Upper lobe of left lung (tissue), 6 donors: Measurements from ENCODE around the gene MBNL2. TPM values are rescaled to one million over a fixed set of nuclear protein-coding genes. Genes with fewer than 3 reads are reported as not detected.
A peak's percentile ranks its signal among the peaks of the same experiment; 100 is the strongest.

Experiments used
- ATAC-seq, 2 donors: fragments of 200-7000 bp; cut with Tn5 transposase; one replicate each; pipeline ENCODE4 v1.9.1; 2022; ENCODE audit warnings: mild to moderate bottlenecking in 2 of 2, moderate library complexity in 2 of 2; ENCODE audit not compliant: low FRiP score in 2 of 2
- DNase-seq, 2 donors: peaks; one replicate each; pipeline ENCODE4 v3.0.0-alpha.2; 2019 to 2020
- H3K27ac ChIP-seq, 4 donors: fragments of 200-600 bp; sonication (generic); one replicate each; pipeline ENCODE4 v1.5.1; 2016 to 2019
- H3K27me3 ChIP-seq, 4 donors: fragments of 200-600 bp; sonication (generic); one replicate each; pipeline ENCODE4 v1.5.1; 2017 to 2019
- H3K36me3 ChIP-seq, 4 donors: fragments of 200-600 bp; sonication (generic); one replicate each; pipeline ENCODE4 v1.5.1; 2016 to 2019
- H3K4me1 ChIP-seq, 4 donors: fragments of 200-600 bp; sonication (generic); one replicate each; pipeline ENCODE4 v1.5.1; 2018 to 2019
- H3K4me3 ChIP-seq, 4 donors: fragments of 200-600 bp; sonication (generic); one replicate each; pipeline ENCODE4 v1.5.1; 2017 to 2019; ENCODE audit warnings: mild to moderate bottlenecking in 2 of 4, moderate library complexity in 1 of 4
- H3K9me3 ChIP-seq, 4 donors: fragments of 200-600 bp; sonication (generic); one replicate each; pipeline ENCODE4 v1.5.1; 2018 to 2019
- EP300 ChIP-seq, 4 donors: sonication (generic); formaldehyde crosslinking; IDR thresholded peaks; one replicate each; pipeline ENCODE4 v1.5.1; 2017; ENCODE audit warnings: antibody characterized with exemption in 4 of 4, control low read depth in 2 of 4
- POLR2A ChIP-seq, 4 donors: fragments of 450-650 bp; IDR thresholded peaks; one replicate each; pipeline ENCODE4 v1.5.1; 2016 to 2017; ENCODE audit warnings: antibody characterized with exemption in 4 of 4, mild to moderate bottlenecking in 2 of 4
- POLR2AphosphoS5 ChIP-seq, 2 donors: sonication (generic); formaldehyde crosslinking; IDR thresholded peaks; one replicate each; pipeline ENCODE4 v1.5.1; 2017; ENCODE audit warnings: antibody characterized with exemption in 2 of 2
- WGBS, 2 donors: methylation state at CpG; one replicate each; pipeline ENCODE4 v1.1.5; 2017 to 2018; 5-methylcytosine and 5-hydroxymethylcytosine counted together
- total RNA-seq, 6 donors: library from RNA; depleted of rRNA in 4 of 6; stranded (reverse); fragments of >200 nt in 4 of 6; gene quantifications; one replicate each; pipeline versions ENCODE4 v1.1.0 to v1.2.1, GENCODE V29; 2016 to 2021
- TF ChIP-seq, protein P1 (sequence below), 6 experiments: fragments of 450-650 bp in 4 of 6; fragments of 200-600 bp in 2 of 6; sonication (generic) in 2 of 6; IDR thresholded peaks; one replicate each; pipeline ENCODE4 v1.5.1; 2016 to 2019; ENCODE audit warnings: antibody characterized with exemption in 6 of 6
- donor health status: DM: no; HTN: no; CAD: no; lungs with moderate emphysema.
- donor health status: DM: no; HTN: yes; CAD: no; lungs with severe emphysema.

MBNL2 gene
- total RNA-seq, 6 donors from 2014 or later, result 40.9 to 78.4 (median 51.3) TPM

DNA sequence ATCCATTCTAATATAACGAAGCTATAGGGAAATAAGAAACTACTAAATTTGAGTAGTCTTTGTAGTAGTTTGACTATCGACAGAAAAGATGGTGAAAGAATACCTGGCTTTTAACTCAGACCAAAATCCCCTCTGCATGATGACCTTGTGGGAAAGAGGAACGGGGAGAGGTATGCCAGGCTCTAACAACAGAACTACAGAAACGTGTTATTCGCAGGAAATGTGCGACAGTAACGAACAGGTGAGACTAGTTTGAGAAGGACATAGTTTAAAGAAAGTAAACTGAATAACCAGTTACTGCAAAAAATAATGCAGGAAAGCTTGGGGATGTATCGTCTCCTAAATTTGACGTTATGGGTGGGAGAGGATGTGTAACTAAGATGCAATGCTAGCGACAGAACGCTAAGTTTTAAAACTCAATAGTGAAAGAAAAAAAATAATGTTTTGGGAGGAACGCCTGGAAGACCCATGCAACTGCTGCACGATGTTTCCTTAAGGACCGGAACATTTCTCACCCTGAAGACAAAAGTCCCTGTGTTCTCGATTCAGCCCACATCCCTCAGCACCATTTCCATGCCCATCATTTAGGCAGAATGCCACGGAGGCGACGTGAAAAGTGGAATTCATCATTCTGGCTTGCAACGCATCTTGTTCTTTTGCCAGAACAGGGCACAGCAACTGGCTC, 210.2 kb downstream of the MBNL2 start:
- H3K4me1 ChIP-seq, result peaks cover 11 to 27% (median 16%) of the 10 kb centered on the region in 4 donors
- peak overlapping the region; percentile 44 to 92 (median 82) for H3K4me3 ChIP-seq
- DNase-seq, result no peak
- H3K27ac ChIP-seq, result peak overlapping the region; percentile 98 to 100 (median 99)
- no peaks in the 10 kb centered on the region for H3K36me3 ChIP-seq
- peak in 1 of 2 donors; percentile 23 for TF ChIP-seq POLR2AphosphoS5 (IDR thresholded peaks at IDR 0.05)
- TF ChIP-seq, protein P1, sequence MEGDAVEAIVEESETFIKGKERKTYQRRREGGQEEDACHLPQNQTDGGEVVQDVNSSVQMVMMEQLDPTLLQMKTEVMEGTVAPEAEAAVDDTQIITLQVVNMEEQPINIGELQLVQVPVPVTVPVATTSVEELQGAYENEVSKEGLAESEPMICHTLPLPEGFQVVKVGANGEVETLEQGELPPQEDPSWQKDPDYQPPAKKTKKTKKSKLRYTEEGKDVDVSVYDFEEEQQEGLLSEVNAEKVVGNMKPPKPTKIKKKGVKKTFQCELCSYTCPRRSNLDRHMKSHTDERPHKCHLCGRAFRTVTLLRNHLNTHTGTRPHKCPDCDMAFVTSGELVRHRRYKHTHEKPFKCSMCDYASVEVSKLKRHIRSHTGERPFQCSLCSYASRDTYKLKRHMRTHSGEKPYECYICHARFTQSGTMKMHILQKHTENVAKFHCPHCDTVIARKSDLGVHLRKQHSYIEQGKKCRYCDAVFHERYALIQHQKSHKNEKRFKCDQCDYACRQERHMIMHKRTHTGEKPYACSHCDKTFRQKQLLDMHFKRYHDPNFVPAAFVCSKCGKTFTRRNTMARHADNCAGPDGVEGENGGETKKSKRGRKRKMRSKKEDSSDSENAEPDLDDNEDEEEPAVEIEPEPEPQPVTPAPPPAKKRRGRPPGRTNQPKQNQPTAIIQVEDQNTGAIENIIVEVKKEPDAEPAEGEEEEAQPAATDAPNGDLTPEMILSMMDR (IDR thresholded peaks at IDR 0.05), result no peak
- H3K9me3 ChIP-seq, result no peaks in the 10 kb centered on the region
- WGBS, 2 donors, result 10 to 14% methylated on average over 19 of the region's 19 CpGs
- ATAC-seq, result peak in 1 of 2 donors; percentile 0
- H3K27me3 ChIP-seq, result no peaks in the 10 kb centered on the region

GRCh38 chr13:97432917-97433726, 211.0 kb downstream of the MBNL2 start:
- 0% methylated on average over 18 to 50 of the region's 50 CpGs for WGBS, 2 donors
- Histone ChIP-seq H3K4me3 (peak overlapping the region; percentile 82 to 95 (median 88)), H3K27me3 (no peaks in the 10 kb centered on the region), H3K4me1 (peaks cover 11 to 32% (median 22%) of the 10 kb centered on the region in 4 donors), H3K36me3 (no peaks in the 10 kb centered on the region), H3K27ac (peak overlapping the region; percentile 98 to 100 (median 99)), H3K9me3 (no peaks in the 10 kb centered on the region)
- DNase-seq, result peak; percentile 97 to 99
- TF ChIP-seq EP300 (IDR thresholded peaks at IDR 0.05) (peak in 1 of 4 donors; percentile 69), POLR2A (IDR thresholded peaks at IDR 0.05) (peak in 2 of 4 donors; percentile 27 to 51), POLR2AphosphoS5 (IDR thresholded peaks at IDR 0.05) (peak in 1 of 2 donors; percentile 71)
- TF ChIP-seq, protein P1 (IDR thresholded peaks at IDR 0.05), result peak in 3 of 6 experiments; percentile 3 to 12 (median 4)
- peak; percentile 95 to 98 for ATAC-seq

DNA sequence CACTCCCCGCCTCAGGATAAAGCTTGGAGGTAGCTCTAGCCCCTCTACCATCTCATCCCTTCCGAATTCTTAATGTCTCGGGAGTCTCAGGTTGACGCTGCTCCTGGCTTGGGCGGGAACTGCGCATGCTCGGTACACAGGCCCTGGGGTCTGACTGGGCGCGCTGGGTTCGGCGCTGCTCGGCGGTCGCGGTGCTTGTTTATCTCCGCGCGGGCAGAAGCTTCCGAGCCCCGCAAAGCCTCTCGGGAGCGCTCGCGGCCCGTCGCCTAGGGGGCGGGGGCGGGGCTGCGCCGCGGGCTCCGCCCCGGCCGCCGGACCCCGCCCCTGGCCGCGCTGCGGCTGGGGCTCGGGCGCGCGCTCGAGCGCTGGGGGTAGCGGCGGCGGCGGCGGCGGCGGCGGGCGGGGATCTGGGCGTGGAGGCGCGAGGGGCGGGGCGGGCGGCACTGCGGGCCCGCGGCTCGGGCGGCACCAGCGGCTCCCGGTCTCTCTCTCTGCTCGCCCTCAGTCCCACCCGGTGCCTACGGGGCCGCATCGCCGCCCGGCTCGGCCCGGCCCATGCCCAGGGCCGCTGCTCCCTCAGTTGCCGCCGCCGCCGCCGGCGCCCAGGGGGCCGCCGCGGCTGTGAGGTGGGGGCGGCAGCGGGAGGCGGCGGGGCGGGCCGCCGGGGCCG, 211.7 kb downstream of the MBNL2 start, which contains the start of gene RAP2A:
TSS of gene RAP2A (plus strand) at position 443 of the 670 bp plus-strand sequence. CDS start 302 bp downstream, outside the sequence.
- ATAC-seq (peak; percentile 90 to 91), DNase-seq (peak; percentile 92 to 98)
- H3K4me3 ChIP-seq, result peak within 1 kb of the TSS; percentile 82 to 95 (median 88)
- TF ChIP-seq POLR2AphosphoS5 (IDR thresholded peaks at IDR 0.05) (peak; percentile 53 to 79), POLR2A (IDR thresholded peaks at IDR 0.05) (peak in 2 of 4 donors; percentile 81 to 94), EP300 (IDR thresholded peaks at IDR 0.05) (no peak)
- TF ChIP-seq, protein P1 (IDR thresholded peaks at IDR 0.05), result peak in 2 of 6 experiments; percentile 4 to 42
- 0 to 1% methylated on average over 1 to 62 of the region's 94 CpGs for WGBS, 2 donors
- H3K9me3 ChIP-seq, result no peaks in the 10 kb centered on the region
- no peaks in the 10 kb centered on the region for H3K36me3 ChIP-seq
- peaks cover 11 to 32% (median 25%) of the 10 kb centered on the region in 4 donors for H3K4me1 ChIP-seq
- H3K27ac ChIP-seq, result peak within 1 kb of the TSS; percentile 98 to 100 (median 99)
- H3K27me3 ChIP-seq, result no peaks in the 10 kb centered on the region

GRCh38 chr13:97434397-97435201, 212.5 kb downstream of the MBNL2 start:
- DNase-seq, result peak; percentile 50 to 87
- TF ChIP-seq, protein P1 (IDR thresholded peaks at IDR 0.05), result no peak
- peak; percentile 13 to 35 for TF ChIP-seq POLR2AphosphoS5 (IDR thresholded peaks at IDR 0.05)
- WGBS, 2 donors, result 0% methylated on average over 7 to 33 of the region's 60 CpGs
- Histone ChIP-seq H3K4me3 (peak overlapping the region; percentile 67 to 92 (median 82)), H3K9me3 (no peaks in the 10 kb centered on the region), H3K4me1 (peaks cover 13 to 37% (median 25%) of the 10 kb centered on the region in 4 donors), H3K27ac (peak overlapping the region; percentile 77 to 99 (median 85)), H3K36me3 (no peaks in the 10 kb centered on the region), H3K27me3 (no peaks in the 10 kb centered on the region)
- no peak for ATAC-seq
